D341Med (cell line): ENCODE measurements around the gene C2CD4C.
"Not testable (repeated sequence)": the region's sequence is repeated elsewhere in the genome, so short reads cannot be mapped to it uniquely, and the experiment has no call there.

Experiments
- DNase-seq: peaks from one replicate; pipeline ENCODE4 v3.0.0; 2012; ENCODE audit warnings: low spot score

The C2CD4C gene, protein sequence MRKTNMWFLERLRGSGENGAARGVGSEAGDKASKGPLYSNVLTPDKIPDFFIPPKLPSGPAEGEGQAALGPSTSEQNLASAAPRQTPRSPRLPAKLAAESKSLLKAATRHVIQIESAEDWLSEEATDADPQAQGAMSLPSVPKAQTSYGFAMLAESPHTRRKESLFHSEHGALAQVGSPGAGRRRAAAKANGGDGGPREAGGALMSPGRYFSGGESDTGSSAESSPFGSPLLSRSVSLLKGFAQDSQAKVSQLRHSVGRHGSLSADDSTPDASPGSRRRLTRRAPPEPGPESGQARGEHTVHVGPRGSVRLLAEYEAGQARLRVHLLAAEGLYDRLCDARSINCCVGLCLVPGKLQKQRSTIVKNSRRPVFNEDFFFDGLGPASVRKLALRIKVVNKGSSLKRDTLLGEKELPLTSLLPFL

GRCh38 chr19:408902-409515 is at the start of gene C2CD4C:
Gene C2CD4C, minus strand, starts transcription at chr19:409147. Its CDS starts 786 bp downstream, at chr19:408361.
- DNase-seq, result peak; percentile 79

GRCh38 chr19:458091-459042 is 49.4 kb upstream of the C2CD4C start:
- no peak for DNase-seq

- DNase-seq, result no peak
Measured at GRCh38 chr19:457636-458035, 48.7 kb upstream of the C2CD4C start.

DNA sequence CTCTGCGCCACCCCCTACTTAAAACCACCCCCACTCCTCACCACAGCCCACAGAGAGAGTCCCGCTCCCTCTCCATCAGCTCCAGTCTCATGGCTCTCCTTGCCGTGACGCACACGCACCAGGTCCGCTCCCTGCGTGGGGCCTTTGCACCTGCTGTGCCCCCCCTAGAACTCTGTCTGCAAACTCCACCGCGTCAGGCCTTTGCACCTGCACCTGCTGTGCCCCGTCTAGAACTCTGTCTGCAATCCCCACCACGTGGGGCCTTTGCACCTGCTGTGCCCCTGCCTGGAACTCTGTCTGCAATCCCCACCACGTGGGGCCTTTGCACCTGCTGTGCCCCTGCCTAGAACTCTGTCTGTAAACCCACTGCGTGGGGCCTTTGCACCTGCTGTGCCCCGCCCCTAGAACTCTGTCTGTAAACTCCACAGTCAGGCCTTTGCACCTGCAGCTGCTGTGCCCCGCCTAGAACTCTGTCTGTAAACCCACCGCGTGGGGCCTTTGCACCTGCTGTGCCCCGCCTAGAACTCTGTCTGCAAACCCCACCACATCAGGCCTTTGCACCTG is 47.7 kb upstream of the C2CD4C start:
- DNase-seq, result no peak

DNA sequence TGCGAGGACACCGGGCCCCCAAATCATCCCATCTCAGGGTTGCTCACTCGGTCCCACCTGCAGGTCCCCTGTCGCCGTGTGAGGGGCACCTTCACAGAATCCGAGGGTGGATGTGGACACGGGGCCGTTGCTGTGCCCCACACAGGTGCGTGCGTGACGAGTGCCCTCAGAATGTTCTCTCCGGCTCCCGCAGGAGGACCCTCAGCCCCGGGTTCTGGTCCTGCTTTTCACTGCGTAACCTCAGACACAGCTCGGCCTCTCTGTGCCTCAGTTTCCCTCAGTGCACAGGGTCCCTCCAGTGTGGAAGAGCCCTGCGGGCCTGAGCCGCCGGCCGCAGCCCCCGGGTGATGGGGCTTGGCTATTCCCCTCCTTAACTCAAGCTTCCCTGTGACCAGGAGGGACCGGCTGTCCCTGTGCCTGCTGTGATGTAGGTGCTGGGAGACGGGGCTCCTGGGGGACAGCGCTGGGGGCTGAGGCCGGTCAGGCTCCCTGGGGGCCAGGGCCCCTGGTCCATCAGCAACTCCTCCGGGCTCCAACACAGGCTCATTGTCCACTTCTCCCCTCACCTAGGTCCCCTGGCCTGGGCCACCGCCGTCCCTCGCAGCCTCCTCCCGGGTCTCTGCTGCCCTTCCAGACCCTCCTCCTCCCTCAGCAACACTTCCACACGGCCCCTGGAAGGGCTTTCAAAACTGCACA is 47.1 kb upstream of the C2CD4C start:
- DNase-seq, result no peak

DNA sequence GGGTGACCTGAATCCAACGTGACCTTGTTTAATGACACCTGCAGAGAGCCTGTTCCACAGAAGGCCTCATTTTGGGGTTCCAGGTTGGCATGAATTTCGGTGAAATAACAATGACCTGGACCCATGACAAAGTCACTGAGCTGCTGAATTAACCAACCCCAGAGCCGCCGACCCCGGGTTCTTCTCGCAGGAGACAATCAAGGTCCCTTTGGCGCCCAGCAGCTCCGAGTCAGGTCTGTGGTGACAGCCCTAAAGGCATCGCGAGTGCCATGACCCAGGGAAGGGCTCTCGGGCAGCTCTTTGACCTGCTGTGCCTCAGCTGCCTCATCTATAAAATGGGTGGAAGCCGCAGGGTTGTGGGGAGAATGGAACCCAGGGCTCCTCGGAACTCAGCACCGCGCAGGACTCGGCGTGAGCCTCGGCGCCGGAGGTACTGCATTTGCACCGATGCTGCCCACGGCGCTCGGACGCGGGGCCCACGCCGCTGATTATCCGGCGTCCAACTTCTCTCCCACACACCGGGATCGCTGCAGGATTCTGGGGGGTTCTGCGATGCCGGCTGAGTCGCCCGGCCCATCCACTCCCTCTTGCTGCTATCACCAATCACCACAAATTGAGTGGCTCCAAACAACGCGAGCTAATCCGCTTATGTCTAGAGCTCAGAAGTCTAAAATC is 46.2 kb upstream of the C2CD4C start:
- DNase-seq, result no peak

GRCh38 chr19:453606-454005 is 44.7 kb upstream of the C2CD4C start:
- no peak for DNase-seq

GRCh38 chr19:452829-453228 is 43.9 kb upstream of the C2CD4C start:
- DNase-seq, result no peak

DNA sequence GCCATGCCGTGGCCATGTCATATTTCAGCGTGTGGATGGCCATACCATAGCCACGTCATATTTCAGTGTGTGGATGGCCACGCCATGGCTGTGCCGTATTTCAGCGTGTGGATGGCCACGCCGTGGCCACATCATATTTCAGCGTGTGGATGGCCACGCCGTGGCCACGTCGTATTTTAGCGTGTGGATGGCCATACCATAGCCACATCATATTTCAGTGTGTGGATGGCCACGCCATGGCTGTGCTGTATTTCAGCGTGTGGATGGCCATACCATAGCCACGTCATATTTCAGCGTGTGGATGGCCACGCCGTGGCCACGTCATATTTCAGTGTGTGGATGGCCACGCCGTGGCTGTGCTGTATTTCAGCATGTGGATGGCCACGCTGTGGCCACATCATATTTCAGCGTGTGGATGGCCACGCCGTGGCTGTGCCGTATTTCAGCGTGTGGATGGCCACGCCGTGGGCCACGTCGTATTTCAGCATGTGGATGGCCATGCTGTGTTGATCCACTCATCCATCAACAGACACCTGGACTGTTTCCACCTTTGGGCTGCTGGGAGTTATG is 42.0 kb upstream of the C2CD4C start:
- not testable (repeated sequence) for DNase-seq

DNA sequence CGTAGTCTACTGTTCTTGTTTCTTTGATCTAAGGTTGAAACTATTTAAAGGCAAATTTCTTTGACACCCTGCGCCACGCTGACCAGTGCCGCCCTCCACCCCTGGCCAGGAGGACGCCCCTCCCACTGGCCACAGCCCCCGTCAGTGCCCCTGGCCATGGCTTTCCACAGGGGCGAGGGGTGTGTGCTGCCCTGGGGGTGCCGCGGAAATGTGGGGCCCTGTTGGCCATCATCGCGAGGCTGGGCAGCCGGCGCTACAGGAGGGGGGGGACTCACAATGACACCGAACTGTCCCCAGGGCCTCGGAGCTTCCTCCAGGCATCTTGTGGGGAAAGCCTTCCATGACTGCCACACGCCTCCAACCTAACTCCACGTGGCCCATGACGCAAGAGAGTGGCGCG is 41.0 kb upstream of the C2CD4C start:
- DNase-seq, result no peak

- no peak for DNase-seq
Measured at GRCh38 chr19:447816-448560, 39.0 kb upstream of the C2CD4C start.

- no peak for DNase-seq
Measured at GRCh38 chr19:447064-447426, 38.1 kb upstream of the C2CD4C start.

GRCh38 chr19:444677-445210 is 35.8 kb upstream of the C2CD4C start:
- no peak for DNase-seq

DNA sequence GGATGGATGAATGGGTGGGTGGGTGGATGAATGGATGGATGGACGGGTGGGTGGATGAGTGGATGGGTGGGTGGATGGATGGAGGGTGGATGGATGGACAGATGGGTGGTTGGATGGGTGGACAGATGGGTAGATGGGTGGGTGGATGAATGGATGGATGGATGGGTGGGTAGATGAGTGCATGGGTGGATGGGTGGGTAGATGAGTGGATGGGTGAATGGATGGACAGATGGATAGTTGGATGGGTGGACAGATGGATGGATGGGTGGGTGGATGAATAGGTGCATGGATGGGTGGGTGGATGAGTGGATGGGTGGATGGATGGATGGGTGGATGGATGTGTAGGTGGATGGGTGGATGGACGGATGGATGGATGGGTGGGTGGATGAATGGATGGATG is 34.1 kb upstream of the C2CD4C start:
- DNase-seq, result no peak

DNA sequence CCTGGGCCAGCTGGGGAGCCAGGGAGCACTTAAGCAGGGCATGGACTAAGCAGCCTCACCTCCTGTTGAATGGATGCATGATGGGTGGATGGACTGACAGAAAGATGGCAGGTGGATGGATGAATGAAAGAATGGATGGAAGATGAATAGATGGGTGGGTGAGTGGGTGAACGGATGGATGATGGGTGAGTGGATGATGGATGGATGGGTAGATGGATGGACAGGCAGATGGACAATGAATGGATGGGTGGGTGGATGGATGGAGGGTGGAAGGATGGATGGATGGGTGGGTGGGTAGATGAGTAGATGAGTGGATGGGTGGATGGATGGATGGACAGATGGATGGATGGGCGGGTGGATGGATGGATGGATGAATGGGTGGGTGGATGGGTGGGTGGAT is 33.1 kb upstream of the C2CD4C start:
- DNase-seq, result no peak

- no peak for DNase-seq
Measured at GRCh38 chr19:441213-441836, 32.4 kb upstream of the C2CD4C start.

- DNase-seq, result no peak
Measured at GRCh38 chr19:440391-441212, 31.7 kb upstream of the C2CD4C start.

DNA sequence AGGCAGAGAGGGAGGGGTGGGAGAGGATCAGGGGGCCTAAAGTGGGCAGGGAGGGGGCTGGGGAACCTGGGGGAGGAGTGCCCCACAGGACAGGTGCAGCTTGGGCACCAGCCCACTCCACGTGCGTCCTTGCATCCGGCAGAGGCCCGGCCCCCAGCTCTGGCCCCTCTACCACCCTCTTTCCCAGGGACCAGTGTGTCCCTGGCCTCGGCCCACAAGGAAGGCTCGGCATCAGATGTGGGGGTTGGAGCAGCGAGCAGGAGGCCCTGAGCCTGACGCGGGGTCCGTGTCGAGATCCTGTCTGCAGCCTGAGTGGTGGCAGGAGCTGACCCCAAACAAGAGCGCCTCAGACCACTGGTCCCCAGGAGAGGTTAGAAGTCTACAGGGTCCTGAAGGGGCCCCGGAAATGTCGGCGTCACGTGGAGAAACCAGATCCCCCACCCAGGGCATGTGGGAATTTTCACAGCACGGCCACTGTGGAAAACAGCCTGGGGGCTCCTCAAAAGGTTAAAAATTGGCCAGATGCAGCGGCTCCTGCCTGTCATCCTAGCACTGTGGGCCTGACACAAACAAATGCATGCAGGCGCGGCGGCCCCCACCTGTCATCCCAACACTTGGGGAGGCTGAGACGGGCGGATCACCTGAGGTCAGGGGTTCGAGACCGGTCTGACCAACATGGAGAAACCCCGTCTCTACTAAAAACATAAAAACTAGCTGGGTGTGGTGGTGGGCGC is 30.4 kb upstream of the C2CD4C start:
- DNase-seq, result no peak
